ENCODE measurements around the gene IPO11. TPM values are rescaled to one million over a fixed set of nuclear protein-coding genes. Genes with fewer than 3 reads are reported as not detected.

IPO11 gene
- total RNA-seq, 1 donor from 2014 or later, result 66.9 TPM

DNA sequence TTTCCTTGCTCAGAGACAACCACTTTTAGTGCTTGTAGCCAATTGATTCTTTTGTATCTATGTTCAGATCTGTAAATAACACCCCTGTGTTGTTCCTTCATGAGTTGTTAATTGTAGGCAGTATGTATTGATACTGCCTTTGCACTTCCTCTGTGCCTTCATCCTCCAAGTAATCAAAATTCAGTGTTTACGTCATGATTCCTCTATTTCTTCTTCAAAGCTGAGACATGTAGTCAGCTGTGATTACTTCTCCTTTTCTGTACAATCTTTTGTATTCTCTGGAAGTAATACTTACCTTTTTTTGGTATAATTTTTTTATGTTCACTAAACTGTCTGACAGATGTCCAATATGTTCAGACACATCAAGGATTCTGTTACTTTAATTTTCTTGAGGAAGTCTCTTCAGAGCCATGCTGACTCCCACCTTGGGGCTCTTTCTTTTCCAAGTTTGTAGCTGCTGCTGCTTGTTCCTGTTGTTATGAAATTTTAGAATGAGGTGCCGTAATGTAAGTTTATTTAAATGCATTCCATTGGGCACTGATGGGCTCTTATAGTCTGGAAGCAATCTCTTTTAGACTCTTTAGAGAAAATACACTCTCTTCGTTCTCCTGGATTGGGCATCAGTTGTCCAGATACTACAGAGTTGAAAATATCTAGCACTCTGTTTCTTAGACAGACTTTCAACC, 135.5 kb downstream of the IPO11 start:
- Histone ChIP-seq H2AFZ (replicated peaks) (no peak overlapping the region), H3F3A (ENCODE audit: low read depth) (no peaks in the 10 kb centered on the region), H3K27ac (no peak overlapping the region), H3K4me2 (no peak overlapping the region), H3K27me3 (no peaks in the 10 kb centered on the region), H3K36me3 (no peaks in the 10 kb centered on the region), H4K20me1 (ENCODE audit: low read depth) (no peaks in the 10 kb centered on the region), H3K9me3 (ENCODE audit: low read depth) (no peaks in the 10 kb centered on the region), H3K4me1 (no peaks in the 10 kb centered on the region), H3K4me3 (no peak overlapping the region), H3K9ac (no peak overlapping the region), H3K79me2 (ENCODE audit: low read depth) (no peaks in the 10 kb centered on the region)
- H3K4me3 Mint-ChIP-seq, result no peak overlapping the region
- TF ChIP-seq, protein P1, sequence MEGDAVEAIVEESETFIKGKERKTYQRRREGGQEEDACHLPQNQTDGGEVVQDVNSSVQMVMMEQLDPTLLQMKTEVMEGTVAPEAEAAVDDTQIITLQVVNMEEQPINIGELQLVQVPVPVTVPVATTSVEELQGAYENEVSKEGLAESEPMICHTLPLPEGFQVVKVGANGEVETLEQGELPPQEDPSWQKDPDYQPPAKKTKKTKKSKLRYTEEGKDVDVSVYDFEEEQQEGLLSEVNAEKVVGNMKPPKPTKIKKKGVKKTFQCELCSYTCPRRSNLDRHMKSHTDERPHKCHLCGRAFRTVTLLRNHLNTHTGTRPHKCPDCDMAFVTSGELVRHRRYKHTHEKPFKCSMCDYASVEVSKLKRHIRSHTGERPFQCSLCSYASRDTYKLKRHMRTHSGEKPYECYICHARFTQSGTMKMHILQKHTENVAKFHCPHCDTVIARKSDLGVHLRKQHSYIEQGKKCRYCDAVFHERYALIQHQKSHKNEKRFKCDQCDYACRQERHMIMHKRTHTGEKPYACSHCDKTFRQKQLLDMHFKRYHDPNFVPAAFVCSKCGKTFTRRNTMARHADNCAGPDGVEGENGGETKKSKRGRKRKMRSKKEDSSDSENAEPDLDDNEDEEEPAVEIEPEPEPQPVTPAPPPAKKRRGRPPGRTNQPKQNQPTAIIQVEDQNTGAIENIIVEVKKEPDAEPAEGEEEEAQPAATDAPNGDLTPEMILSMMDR (IDR thresholded peaks at IDR 0.05), result no peak
- no peak for TF ChIP-seq EZH2 (IDR thresholded peaks at IDR 0.05)
- no peak for TF ChIP-seq EZH2phosphoT487 (IDR thresholded peaks at IDR 0.05)
- peaks cover 23% of the 10 kb centered on the region for H3K36me3 Mint-ChIP-seq
- no peaks in the 10 kb centered on the region for H3K4me1 Mint-ChIP-seq
- DNase-seq (ENCODE audit: low spot score), result no peak
- no peaks in the 10 kb centered on the region for H3K27me3 Mint-ChIP-seq (ENCODE audit: insufficient read depth, low read depth)
- H3K27ac Mint-ChIP-seq, result no peak overlapping the region
- peaks cover 5% of the 10 kb centered on the region for H3K9me3 Mint-ChIP-seq

DNA sequence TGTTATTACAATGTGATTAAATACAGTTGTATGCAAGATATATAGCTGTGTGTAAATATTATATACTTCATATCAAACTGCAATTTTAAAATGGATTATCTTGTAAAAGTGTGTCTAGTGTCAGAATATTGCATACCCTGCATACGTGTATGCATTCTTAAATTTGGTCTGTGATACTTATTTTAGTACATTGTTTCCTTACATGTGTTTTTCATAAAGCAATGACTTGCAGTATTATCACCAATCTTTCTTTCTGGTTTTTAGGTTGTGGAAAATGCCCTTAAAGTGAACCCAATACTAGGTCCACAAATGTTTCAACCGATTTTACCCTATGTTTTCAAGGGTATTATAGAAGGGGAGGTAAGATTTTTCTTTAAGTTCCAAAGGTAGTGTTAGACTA, 137.5 kb downstream of the IPO11 start:
- no peaks in the 10 kb centered on the region for H3K27me3 Mint-ChIP-seq (ENCODE audit: insufficient read depth, low read depth)
- Histone ChIP-seq H3K27me3 (no peaks in the 10 kb centered on the region), H4K20me1 (ENCODE audit: low read depth) (no peaks in the 10 kb centered on the region), H3K4me3 (no peak overlapping the region), H3K27ac (no peak overlapping the region), H3F3A (ENCODE audit: low read depth) (no peaks in the 10 kb centered on the region), H3K4me2 (no peak overlapping the region), H3K36me3 (no peaks in the 10 kb centered on the region), H3K9ac (no peak overlapping the region), H3K79me2 (ENCODE audit: low read depth) (no peaks in the 10 kb centered on the region), H3K9me3 (ENCODE audit: low read depth) (no peaks in the 10 kb centered on the region), H3K4me1 (no peaks in the 10 kb centered on the region), H2AFZ (replicated peaks) (no peak overlapping the region)
- H3K4me1 Mint-ChIP-seq, result no peaks in the 10 kb centered on the region
- H3K27ac Mint-ChIP-seq, result no peak overlapping the region
- no peak overlapping the region for H3K4me3 Mint-ChIP-seq
- peaks cover 12% of the 10 kb centered on the region for H3K36me3 Mint-ChIP-seq
- TF ChIP-seq EZH2 (IDR thresholded peaks at IDR 0.05) (no peak), EZH2phosphoT487 (IDR thresholded peaks at IDR 0.05) (no peak)
- TF ChIP-seq, protein P1 (IDR thresholded peaks at IDR 0.05), result no peak
- no peaks in the 10 kb centered on the region for H3K9me3 Mint-ChIP-seq
- no peak for DNase-seq (ENCODE audit: low spot score)

DNA sequence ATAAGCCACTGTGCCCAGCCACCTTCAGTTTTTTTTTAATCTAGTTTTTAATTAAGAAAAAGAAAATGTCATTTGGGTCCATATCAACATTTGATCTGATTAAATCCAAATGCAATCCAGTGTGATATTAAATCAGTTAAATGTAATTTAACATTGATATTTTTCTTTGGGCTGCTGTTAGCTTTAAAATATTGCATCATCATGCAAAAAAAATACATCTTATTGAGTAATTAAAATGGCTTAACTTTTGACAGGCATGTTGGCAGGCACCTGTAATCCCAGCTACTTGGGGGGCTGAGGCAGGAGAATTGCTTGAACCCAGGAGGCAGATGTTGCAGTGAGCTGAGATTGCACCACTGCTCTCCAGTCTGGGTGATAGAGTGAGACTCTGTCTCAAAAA, 143.4 kb downstream of the IPO11 start:
- Mint-ChIP-seq H3K4me1 (no peaks in the 10 kb centered on the region), H3K27ac (no peak overlapping the region), H3K9me3 (no peaks in the 10 kb centered on the region), H3K36me3 (peaks cover 14% of the 10 kb centered on the region), H3K27me3 (ENCODE audit: insufficient read depth, low read depth) (no peaks in the 10 kb centered on the region), H3K4me3 (no peak overlapping the region)
- Histone ChIP-seq H3K4me2 (no peak overlapping the region), H3K27me3 (no peaks in the 10 kb centered on the region), H3K27ac (no peak overlapping the region), H3K4me1 (no peaks in the 10 kb centered on the region), H3K4me3 (no peak overlapping the region), H2AFZ (replicated peaks) (no peak overlapping the region), H3K36me3 (no peaks in the 10 kb centered on the region), H3K9ac (no peak overlapping the region), H4K20me1 (ENCODE audit: low read depth) (no peaks in the 10 kb centered on the region), H3K9me3 (ENCODE audit: low read depth) (no peaks in the 10 kb centered on the region), H3F3A (ENCODE audit: low read depth) (no peaks in the 10 kb centered on the region), H3K79me2 (ENCODE audit: low read depth) (no peaks in the 10 kb centered on the region)
- no peak for TF ChIP-seq EZH2 (IDR thresholded peaks at IDR 0.05)
- TF ChIP-seq EZH2phosphoT487 (IDR thresholded peaks at IDR 0.05), result no peak
- TF ChIP-seq, protein P1 (IDR thresholded peaks at IDR 0.05), result no peak
- no peak for DNase-seq (ENCODE audit: low spot score)
